HFF-Myc (cell line): ENCODE results near the gene DBP.

Experiments used
- DNase-seq: peaks from one replicate; pipeline ENCODE4 v3.0.0-alpha.2; 2011; ENCODE audit warnings: low read depth; ENCODE audit errors: extremely low read depth
- H3K4me3 ChIP-seq: replicated peaks from 2 replicates; pipeline ENCODE4 v1.5.1; 2011; ENCODE audit warnings: low read depth, mild to moderate bottlenecking, control low read depth, low read length
- TF ChIP-seq, protein P1 (sequence below): IDR thresholded peaks from 2 replicates; pipeline ENCODE4 v1.5.1; 2012; ENCODE audit warnings: mild to moderate bottlenecking, low read depth, low read length, control low read depth; ENCODE audit errors: missing control alignments

Gene DBP

DNA sequence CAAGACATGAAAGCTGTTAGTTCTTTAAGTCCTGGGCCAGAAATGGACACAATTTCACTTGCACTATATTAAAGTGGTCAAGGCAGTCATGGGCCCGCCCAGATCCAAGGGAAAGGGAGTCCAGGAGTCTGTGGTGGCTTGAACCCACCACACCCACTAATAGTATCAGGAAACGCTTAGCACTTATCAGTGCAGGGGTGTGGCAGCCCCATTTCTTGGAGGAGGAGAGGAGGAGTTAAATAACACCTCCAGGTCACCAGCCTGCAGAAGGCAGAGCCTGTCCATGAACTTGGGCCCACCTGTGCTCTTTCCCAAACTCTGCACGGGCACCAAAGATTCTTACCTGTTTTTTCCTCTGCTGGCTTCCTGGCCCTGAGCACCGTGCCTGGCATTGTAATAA, 41.0 kb upstream of the DBP start:
- DNase-seq = no peak
- TF ChIP-seq, protein P1, sequence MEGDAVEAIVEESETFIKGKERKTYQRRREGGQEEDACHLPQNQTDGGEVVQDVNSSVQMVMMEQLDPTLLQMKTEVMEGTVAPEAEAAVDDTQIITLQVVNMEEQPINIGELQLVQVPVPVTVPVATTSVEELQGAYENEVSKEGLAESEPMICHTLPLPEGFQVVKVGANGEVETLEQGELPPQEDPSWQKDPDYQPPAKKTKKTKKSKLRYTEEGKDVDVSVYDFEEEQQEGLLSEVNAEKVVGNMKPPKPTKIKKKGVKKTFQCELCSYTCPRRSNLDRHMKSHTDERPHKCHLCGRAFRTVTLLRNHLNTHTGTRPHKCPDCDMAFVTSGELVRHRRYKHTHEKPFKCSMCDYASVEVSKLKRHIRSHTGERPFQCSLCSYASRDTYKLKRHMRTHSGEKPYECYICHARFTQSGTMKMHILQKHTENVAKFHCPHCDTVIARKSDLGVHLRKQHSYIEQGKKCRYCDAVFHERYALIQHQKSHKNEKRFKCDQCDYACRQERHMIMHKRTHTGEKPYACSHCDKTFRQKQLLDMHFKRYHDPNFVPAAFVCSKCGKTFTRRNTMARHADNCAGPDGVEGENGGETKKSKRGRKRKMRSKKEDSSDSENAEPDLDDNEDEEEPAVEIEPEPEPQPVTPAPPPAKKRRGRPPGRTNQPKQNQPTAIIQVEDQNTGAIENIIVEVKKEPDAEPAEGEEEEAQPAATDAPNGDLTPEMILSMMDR = no peak
- H3K4me3 ChIP-seq = no peak overlapping the region

DNA sequence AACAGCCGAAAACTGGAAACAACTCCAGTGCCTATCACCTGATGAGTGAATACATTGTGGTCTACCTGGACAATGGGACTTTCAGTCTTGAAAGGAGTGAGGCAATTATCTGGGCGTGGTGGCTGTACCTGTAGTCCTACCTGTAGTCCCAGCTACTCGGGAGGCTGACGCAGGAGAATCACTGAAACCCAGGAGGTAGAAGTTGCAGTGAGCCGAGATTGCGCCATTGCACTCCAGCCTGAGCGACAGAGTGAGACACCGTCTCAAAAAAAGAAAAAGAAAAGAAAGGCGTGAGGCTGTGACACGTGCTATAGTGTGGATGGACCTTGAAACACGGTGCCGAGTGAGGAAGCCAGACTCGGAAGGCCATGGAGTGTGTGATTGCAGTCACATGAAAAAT, 39.7 kb upstream of the DBP start:
- TF ChIP-seq, protein P1 = no peak
- H3K4me3 ChIP-seq = no peak overlapping the region
- DNase-seq = no peak

DNA sequence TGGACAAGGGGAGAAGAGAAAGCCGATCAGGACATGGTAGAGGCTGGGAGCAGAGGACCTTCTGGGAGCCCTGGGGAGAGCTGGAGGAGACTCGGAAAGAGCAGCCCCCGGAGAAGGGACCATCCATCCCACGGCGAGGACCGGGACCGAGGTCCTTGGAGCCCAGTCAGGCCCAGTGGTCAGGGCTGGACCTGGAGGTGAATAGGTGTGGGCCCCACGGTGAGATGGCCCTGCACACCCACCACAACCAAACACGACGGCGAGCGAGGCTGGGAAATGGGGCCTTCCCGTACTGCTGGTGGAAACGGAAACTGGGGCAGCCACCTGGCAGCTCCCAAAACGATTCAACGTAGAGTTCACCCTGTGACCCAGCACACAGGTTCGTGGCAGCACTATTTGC, 39.3 kb upstream of the DBP start:
- H3K4me3 ChIP-seq = no peak overlapping the region
- no peak for DNase-seq
- TF ChIP-seq, protein P1 = no peak

DNA sequence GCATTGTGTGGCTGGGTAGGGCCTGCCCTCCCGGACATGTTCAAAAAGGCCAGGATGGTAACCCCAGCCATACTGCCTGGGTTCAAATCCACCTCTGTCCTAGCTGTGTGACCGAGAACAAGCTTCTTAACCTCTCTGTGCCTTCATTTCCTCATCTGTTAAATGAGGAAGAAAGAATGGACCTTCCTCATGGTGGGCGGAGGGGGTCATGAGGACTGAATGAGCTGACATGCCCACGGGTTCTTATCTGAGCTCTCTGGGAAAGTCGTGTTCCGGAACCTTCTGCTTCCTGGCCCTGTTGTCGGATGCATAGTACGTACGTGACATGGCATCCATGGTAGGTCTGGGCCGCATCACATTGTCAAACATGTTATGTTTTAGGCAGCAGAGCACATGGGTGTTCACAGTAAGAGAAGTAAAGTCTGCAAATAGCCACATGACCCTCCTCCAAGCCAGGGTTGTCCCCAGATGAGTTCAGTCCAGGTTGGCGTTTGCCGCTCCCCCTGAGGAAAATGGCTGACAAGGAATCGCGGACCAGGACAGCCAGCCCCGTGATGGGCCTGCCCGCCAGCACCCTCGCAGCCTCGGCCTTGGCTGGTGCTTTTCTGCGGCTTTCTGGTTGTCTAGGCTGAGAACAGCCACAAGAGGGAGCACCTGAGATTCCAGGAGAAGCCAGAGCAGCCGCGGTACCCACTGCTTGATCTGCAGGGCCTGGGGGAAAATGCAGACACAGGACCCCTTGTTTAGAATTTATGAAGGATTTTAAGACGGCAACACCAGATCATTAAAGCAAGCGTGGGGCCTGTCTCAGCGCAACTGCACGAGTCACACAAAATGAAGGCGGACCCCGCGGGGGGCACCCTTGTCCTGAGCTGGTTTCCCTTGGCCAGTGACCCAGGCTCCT, 38.0 kb upstream of the DBP start:
- TF ChIP-seq, protein P1 = peak; percentile 89
- peak; percentile 65 for DNase-seq
- no peak overlapping the region for H3K4me3 ChIP-seq

DNA sequence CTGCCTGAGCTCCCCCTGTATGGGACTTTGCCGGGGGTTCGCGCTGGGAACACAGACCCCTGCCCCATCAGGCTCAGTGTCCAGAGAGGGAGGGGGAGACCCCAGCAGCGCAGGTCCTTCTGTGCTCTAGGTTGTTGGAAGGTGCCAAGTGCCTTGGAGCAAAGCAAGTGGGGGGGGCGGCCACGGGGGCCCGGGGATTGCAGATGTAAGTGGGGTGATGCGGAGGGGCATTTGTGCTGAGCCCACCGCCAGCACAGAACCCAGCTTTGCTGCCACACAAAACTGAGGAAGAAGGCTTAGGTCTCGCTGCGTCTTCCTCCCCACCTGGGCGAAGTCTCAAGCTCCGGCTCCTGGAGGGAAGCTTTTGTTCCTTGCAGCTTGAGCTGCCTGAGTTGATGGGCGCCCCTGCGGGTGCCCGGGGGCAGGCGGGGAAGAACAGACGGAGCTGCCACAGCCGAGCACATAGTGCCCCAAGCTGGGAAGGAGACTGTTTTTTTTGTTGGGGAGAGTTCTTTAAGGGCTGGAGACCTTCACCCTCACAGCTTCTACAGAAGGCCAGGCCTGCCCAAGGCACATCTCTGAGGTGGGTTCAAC, 37.1 kb upstream of the DBP start:
- H3K4me3 ChIP-seq = no peak overlapping the region
- TF ChIP-seq, protein P1 = no peak
- no peak for DNase-seq

DNA sequence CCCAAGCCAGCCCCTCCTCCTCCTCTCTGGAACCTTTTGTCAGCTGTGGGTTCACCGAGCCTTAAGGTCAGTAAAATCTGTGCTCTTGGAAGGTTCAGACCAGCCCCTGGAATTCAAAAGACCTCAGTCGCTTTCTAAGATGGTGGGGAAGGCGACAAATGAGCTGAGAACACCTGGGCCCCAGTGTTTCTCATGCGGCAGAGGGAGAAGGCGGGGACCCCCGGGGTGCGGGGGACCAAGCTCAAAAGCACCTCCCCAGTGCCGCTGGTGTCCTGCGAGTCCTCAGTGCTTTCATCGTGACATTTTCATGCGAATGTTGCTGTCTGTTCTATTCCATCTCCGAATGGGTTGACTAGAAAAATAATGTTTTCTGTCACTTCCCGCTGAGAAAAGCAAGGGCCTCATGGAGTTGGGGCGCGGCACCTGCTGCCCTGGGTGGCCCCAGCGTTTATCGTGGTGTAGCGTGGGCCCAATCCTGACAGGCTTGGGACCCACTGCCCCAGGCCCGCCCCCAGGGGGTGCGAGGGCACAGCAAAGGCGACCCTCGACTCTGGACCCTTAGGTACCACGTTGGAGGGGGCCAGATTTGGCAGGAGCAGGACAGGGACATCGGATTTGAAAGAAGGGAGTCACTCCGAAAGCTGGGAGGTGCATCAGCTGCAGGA, 36.4 kb upstream of the DBP start:
- no peak for DNase-seq
- H3K4me3 ChIP-seq = no peak overlapping the region
- TF ChIP-seq, protein P1 = no peak
